Activated CD4-positive, alpha-beta T cell treated with anti-CD3 and anti-CD28 coated beads for 36 hours (primary cell): ENCODE measurements around the gene DCXR. TPM values are rescaled to one million over a fixed set of nuclear protein-coding genes. Genes with fewer than 3 reads are reported as not detected.

ENCODE experiments used
- ATAC-seq: fragments of 200-7000 bp; cut with Tn5 transposase; one replicate; pipeline ENCODE4 v1.10.0; 2021; ENCODE audit warnings: mild to moderate bottlenecking, moderate library complexity
- CTCF ChIA-PET: fragments of 350-600 bp; sonication (Branson Sonifier 250); formaldehyde crosslinking; loops from one replicate; lab custom pipeline; 2021; ENCODE audit warnings: antibody characterized with exemption; lab: Charles Lee
- POLR2A ChIA-PET: fragments of 350-600 bp; sonication (Branson Sonifier 250); formaldehyde crosslinking; loops from one replicate; lab custom pipeline; 2021; ENCODE audit warnings: antibody characterized with exemption, inconsistent platforms; lab: Charles Lee
- DNase-seq: peaks from one replicate; pipeline ENCODE4 v3.0.0-alpha.2; 2020
- H3K27ac Mint-ChIP-seq: one replicate; pipeline ENCODE4 v1.8.0; 2021; ENCODE audit warnings: mixed read lengths
- H3K27me3 Mint-ChIP-seq: one replicate; pipeline ENCODE4 v1.8.0; 2021; ENCODE audit warnings: mixed read lengths
- H3K36me3 Mint-ChIP-seq: one replicate; pipeline ENCODE4 v1.8.0; 2021; ENCODE audit warnings: low read depth, mixed read lengths
- H3K4me1 Mint-ChIP-seq: one replicate; pipeline ENCODE4 v1.8.0; 2021; ENCODE audit warnings: mixed read lengths
- H3K4me3 Mint-ChIP-seq: one replicate; pipeline ENCODE4 v1.8.0; 2021; ENCODE audit warnings: mild to moderate bottlenecking, moderate library complexity, mixed read lengths
- H3K9me3 Mint-ChIP-seq: one replicate; pipeline ENCODE4 v1.8.0; 2021; ENCODE audit warnings: low read depth, mixed read lengths
- intact Hi-C, 2 experiments: fragments of 100-400 bp; cut with DNase I in 1 of 2; cut with micrococcal nuclease in 1 of 2; formaldehyde crosslinking; loops; one replicate each; pipeline versions ENCODE4 v1.14.2 to v1.15.1; 2022 to 2024; cut with DNase I, micrococcal nuclease
- total RNA-seq, 2 experiments: library from RNA; stranded (reverse); gene quantifications; one replicate each; pipeline ENCODE4 v1.2.3, GENCODE V29; 2021

The DCXR gene
- total RNA-seq, 2 experiments from 2014 or later, result 105 to 166 TPM

DNA sequence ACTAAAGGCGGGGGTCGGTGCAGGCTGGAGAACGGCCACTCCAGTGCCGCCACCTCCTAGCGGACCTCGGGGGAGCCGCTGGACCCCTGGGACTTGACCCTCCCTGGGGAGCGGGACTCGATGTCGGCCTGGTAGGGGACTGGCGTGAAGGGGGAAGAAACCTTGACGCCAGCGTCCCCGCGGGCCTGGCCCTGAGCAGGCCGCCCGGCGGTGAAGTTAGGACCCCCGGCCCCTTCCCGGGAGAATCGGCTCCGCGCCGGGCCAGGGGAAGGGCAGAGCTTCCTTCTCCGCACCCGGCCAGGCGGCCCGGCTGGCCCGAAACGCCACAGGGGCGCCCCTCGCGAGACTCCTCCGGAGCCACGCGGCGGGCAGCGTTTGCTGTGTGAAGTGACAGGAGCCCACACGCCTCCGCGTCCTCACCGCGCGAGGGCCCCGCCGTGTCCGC lies 27.7 kb upstream of the DCXR start:
- POLR2A ChIA-PET, result no interaction called here
- intact Hi-C loops, result loop anchor here in 1 of 2 experiments (1.0 kb wide), 4 partner anchors 14 to 42 kb away; partner anchors contain the start of genes DCXR, FASN, GPS1 and LRRC45
- peak overlapping the region; percentile 75 for H3K4me3 Mint-ChIP-seq

GRCh38 chr17:82064433-82065192 lies 27.1 kb upstream of the DCXR start:
- Mint-ChIP-seq H3K36me3 (peaks cover 1% of the 10 kb centered on the region), H3K4me3 (peak overlapping the region; percentile 75), H3K4me1 (peaks cover 14% of the 10 kb centered on the region), H3K27ac (no peak overlapping the region), H3K27me3 (no peaks in the 10 kb centered on the region), H3K9me3 (no peaks in the 10 kb centered on the region)
- intact Hi-C loops, result loop anchor here in 1 of 2 experiments (1.0 kb wide), 4 partner anchors 13 to 41 kb away; partner anchors contain the start of genes DCXR, FASN, GPS1 and LRRC45
- POLR2A ChIA-PET, result interaction anchor here (0.5 kb wide), 1 partner anchor 202 kb away, joined by 4 read pairs; no protein-coding TSS in a partner anchor
- DNase-seq, result no peak
- ATAC-seq, result no peak
- CTCF ChIA-PET, result interaction anchor here (0.7 to 1.7 kb wide), 2 partner anchors 12 to 27 kb away, joined by 3 to 5 read pairs; partner anchors contain the start of gene DCXR

More for the DNA sequence above, 27.7 kb upstream of the DCXR start:
- Mint-ChIP-seq H3K36me3 (peaks cover 1% of the 10 kb centered on the region), H3K4me1 (peaks cover 14% of the 10 kb centered on the region), H3K27me3 (no peaks in the 10 kb centered on the region), H3K27ac (no peak overlapping the region), H3K9me3 (no peaks in the 10 kb centered on the region)
- no peak for DNase-seq
- peak; percentile 43 for ATAC-seq
- CTCF ChIA-PET, result interaction anchor here (1.2 to 1.7 kb wide), 3 partner anchors 27 to 35 kb away, joined by 3 to 6 read pairs (median 5); partner anchors contain the start of gene DCXR

DNA sequence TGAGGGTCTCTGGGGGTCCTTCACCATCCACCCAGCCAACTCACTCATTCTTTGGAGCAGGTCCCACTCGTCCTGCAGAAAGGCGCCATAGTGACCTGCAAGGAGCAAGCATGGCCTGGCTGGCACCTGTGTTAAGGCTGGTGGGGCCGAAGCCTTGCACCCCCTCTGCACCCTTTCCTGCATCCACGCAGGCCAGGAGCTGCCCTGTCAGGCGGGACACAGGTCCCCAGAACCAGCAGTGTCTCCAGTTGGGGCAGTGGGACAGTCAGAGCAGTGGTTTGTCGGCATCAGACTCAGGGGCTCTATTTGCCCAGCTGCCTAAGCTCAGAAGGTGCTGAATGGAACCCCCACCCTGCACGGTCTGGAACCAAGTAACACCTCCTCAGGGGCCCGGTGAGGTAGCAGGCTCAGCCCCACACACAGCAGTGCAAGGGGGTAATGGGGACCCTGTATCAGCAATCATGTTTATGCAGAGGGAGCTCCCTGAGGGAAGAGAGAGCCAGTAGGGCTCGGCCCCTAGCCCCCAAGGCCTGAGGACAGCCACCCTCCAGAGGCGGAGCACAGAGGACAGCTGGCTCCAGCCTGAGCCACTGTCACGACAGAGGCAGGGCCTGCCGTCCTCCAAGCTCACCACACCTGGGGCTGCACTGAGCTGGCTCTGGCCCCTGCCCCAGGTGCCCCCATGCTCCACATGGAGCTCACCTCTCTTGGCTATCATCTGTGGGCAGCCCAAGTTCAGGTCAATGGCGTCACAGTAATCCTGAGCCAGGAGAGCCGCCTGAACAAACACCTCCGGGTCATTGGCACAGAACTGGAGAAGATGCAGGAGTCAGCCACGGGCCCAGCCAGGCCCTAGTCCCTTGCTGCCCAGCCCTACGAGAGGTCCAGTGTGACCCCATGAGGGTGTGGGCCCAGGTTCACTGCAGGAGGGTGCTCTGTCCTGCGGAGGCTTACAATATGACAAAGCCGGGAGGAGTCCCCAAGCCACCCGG lies 26.2 kb upstream of the DCXR start:
- no peaks in the 10 kb centered on the region for H3K27me3 Mint-ChIP-seq
- no peak for ATAC-seq
- DNase-seq, result no peak
- peak overlapping the region; percentile 75 for H3K4me3 Mint-ChIP-seq
- peaks cover 14% of the 10 kb centered on the region for H3K4me1 Mint-ChIP-seq
- peaks cover 3% of the 10 kb centered on the region for H3K36me3 Mint-ChIP-seq
- ChIA-PET CTCF (interaction anchor here (0.7 kb wide), 1 partner anchor 13 kb away, joined by 3 read pairs; no protein-coding TSS in a partner anchor), POLR2A (interaction anchor here (0.5 kb wide), 1 partner anchor 201 kb away, joined by 4 read pairs; no protein-coding TSS in a partner anchor)
- no peaks in the 10 kb centered on the region for H3K9me3 Mint-ChIP-seq
- no peak overlapping the region for H3K27ac Mint-ChIP-seq
- intact Hi-C loops, result no loop called here

GRCh38 chr17:82062984-82063368 lies 25.5 kb upstream of the DCXR start:
- Mint-ChIP-seq H3K27me3 (no peaks in the 10 kb centered on the region), H3K9me3 (no peaks in the 10 kb centered on the region), H3K36me3 (peaks cover 4% of the 10 kb centered on the region), H3K4me1 (peaks cover 14% of the 10 kb centered on the region), H3K27ac (no peak overlapping the region), H3K4me3 (no peak overlapping the region)
- intact Hi-C loops, result no loop called here
- DNase-seq (no peak), ATAC-seq (no peak)
- ChIA-PET POLR2A (no interaction called here), CTCF (no interaction called here)

- no peak overlapping the region for H3K27ac Mint-ChIP-seq
- ChIA-PET CTCF (interaction anchor here (0.6 kb wide), 1 partner anchor 104 kb away, joined by 4 read pairs; no protein-coding TSS in a partner anchor), POLR2A (no interaction called here)
- H3K4me1 Mint-ChIP-seq, result peaks cover 14% of the 10 kb centered on the region
- no peaks in the 10 kb centered on the region for H3K27me3 Mint-ChIP-seq
- H3K4me3 Mint-ChIP-seq, result no peak overlapping the region
- no peaks in the 10 kb centered on the region for H3K9me3 Mint-ChIP-seq
- ATAC-seq (no peak), DNase-seq (no peak)
- peaks cover 4% of the 10 kb centered on the region for H3K36me3 Mint-ChIP-seq
- intact Hi-C loops, result no loop called here
Observed at GRCh38 chr17:82062076-82062983, 24.8 kb upstream of the DCXR start.

- DNase-seq (no peak), ATAC-seq (no peak)
- intact Hi-C loops, result no loop called here
- Mint-ChIP-seq H3K27me3 (no peaks in the 10 kb centered on the region), H3K27ac (no peak overlapping the region), H3K4me1 (peaks cover 10% of the 10 kb centered on the region), H3K4me3 (no peak overlapping the region), H3K9me3 (no peaks in the 10 kb centered on the region), H3K36me3 (peaks cover 4% of the 10 kb centered on the region)
- ChIA-PET POLR2A (no interaction called here), CTCF (interaction anchor here (0.6 kb wide), 1 partner anchor 105 kb away, joined by 4 read pairs; no protein-coding TSS in a partner anchor)
Observed at GRCh38 chr17:82061047-82061925, 23.8 kb upstream of the DCXR start.

GRCh38 chr17:82060614-82061013 lies 23.1 kb upstream of the DCXR start:
- ATAC-seq, result no peak
- Mint-ChIP-seq H3K4me1 (peaks cover 8% of the 10 kb centered on the region), H3K36me3 (peaks cover 7% of the 10 kb centered on the region), H3K27ac (no peak overlapping the region), H3K27me3 (no peaks in the 10 kb centered on the region), H3K9me3 (no peaks in the 10 kb centered on the region), H3K4me3 (no peak overlapping the region)
- POLR2A ChIA-PET, result no interaction called here
- DNase-seq, result no peak
- CTCF ChIA-PET, result no interaction called here
- intact Hi-C loops, result no loop called here

DNA sequence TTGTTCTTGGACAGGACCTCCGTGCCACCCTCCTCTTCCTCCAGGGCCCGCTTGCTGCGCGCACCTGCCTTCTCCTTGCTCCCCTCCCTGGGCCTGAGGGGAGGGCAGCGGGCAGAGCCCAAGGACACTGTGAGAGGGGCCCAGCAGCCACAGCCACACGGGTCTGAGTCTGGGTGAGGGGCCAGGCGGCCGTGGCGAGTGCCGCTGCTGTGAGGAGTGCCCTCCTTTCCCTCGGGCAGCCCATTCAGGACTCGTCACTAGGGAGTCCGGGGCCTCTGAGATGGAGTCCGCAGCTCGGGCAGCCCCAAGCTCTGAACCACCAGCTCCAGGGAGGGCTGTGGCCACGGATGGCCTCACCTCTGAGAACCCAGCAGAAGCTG lies 22.5 kb upstream of the DCXR start:
- Mint-ChIP-seq H3K27me3 (no peaks in the 10 kb centered on the region), H3K4me3 (no peak overlapping the region), H3K36me3 (peaks cover 7% of the 10 kb centered on the region), H3K9me3 (no peaks in the 10 kb centered on the region), H3K27ac (no peak overlapping the region), H3K4me1 (peaks cover 8% of the 10 kb centered on the region)
- ATAC-seq (no peak), DNase-seq (no peak)
- POLR2A ChIA-PET, result no interaction called here
- CTCF ChIA-PET, result no interaction called here
- intact Hi-C loops, result no loop called here

DNA sequence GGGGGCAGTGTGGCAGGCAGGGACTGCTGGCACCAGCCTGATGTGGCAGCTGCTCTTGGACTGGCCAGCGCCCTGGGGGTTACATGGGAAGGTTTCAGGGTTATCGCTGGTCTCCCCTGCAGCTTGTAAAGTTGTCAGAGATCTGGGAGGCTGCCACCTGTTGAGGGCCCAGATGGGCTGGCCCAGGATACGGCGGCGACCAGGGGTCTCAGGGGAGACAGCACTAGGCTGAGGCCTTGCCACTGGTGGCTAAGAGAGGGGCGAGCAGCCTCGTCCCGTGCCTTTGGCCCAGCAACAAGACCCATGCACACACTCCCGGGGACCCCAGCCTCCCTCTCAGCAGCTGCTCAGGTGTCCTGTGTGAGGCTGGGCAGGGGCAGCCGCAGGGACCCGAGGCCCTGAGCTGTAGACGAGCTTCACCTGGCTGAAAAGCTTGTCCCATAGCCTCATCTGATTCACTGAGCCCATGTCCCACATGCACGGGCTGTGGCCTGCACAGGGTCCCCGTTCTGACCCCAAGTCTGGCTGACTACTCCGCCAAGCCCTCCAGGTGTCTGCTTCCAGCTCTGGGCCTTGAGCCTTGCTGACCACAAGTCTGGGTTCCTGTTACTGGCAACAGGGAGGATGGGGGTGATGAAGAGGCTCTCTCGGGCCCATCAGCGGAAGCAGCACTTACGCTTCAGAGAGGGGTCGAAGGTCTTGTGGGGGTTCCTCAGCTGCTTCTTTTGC lies 21.9 kb upstream of the DCXR start:
- Mint-ChIP-seq H3K4me3 (no peak overlapping the region), H3K4me1 (peaks cover 7% of the 10 kb centered on the region), H3K36me3 (peaks cover 7% of the 10 kb centered on the region), H3K27ac (no peak overlapping the region), H3K27me3 (no peaks in the 10 kb centered on the region), H3K9me3 (no peaks in the 10 kb centered on the region)
- ChIA-PET POLR2A (no interaction called here), CTCF (no interaction called here)
- intact Hi-C loops, result no loop called here
- no peak for ATAC-seq
- DNase-seq, result no peak
